Measurements from ENCODE around the gene LIPE. TPM values are rescaled to one million over a fixed set of nuclear protein-coding genes. Genes with fewer than 3 reads are reported as not detected.
"Not testable (repeated sequence)": the region's sequence is repeated elsewhere in the genome, so short reads cannot be mapped to it uniquely, and the experiment has no call there.

The LIPE gene, protein sequence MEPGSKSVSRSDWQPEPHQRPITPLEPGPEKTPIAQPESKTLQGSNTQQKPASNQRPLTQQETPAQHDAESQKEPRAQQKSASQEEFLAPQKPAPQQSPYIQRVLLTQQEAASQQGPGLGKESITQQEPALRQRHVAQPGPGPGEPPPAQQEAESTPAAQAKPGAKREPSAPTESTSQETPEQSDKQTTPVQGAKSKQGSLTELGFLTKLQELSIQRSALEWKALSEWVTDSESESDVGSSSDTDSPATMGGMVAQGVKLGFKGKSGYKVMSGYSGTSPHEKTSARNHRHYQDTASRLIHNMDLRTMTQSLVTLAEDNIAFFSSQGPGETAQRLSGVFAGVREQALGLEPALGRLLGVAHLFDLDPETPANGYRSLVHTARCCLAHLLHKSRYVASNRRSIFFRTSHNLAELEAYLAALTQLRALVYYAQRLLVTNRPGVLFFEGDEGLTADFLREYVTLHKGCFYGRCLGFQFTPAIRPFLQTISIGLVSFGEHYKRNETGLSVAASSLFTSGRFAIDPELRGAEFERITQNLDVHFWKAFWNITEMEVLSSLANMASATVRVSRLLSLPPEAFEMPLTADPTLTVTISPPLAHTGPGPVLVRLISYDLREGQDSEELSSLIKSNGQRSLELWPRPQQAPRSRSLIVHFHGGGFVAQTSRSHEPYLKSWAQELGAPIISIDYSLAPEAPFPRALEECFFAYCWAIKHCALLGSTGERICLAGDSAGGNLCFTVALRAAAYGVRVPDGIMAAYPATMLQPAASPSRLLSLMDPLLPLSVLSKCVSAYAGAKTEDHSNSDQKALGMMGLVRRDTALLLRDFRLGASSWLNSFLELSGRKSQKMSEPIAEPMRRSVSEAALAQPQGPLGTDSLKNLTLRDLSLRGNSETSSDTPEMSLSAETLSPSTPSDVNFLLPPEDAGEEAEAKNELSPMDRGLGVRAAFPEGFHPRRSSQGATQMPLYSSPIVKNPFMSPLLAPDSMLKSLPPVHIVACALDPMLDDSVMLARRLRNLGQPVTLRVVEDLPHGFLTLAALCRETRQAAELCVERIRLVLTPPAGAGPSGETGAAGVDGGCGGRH
- 10 to 100 TPM; 27.6 to 28.8 TPM for total RNA-seq

- ChIA-PET CTCF (interaction anchor here (1.4 to 2.9 kb wide), 2 partner anchors 10 to 11 kb away, joined by 3 to 10 read pairs; no protein-coding TSS in a partner anchor), POLR2A (no interaction called here)
These were observed at the start of gene LIPE for GRCh38 chr19:42427313-42427712. LIPE (minus strand) TSS chr19:42427388; CDS start chr19:42427149, 239 bp downstream.

GRCh38 chr19:42475366-42475765 is 48.2 kb upstream of the LIPE start:
- ChIA-PET CTCF (interaction anchor here (0.7 to 1.4 kb wide), 2 partner anchors 54 to 121 kb away, joined by 3 to 6 read pairs; no protein-coding TSS in a partner anchor), POLR2A (no interaction called here)

GRCh38 chr19:42474743-42475142 is 47.6 kb upstream of the LIPE start:
- CTCF ChIA-PET: interaction anchor here (1.4 kb wide), 1 partner anchor 54 kb away, joined by 6 read pairs; no protein-coding TSS in a partner anchor
- POLR2A ChIA-PET: no interaction called here

- CTCF ChIA-PET: interaction anchor here (0.7 to 1.5 kb wide), 2 partner anchors 24 to 55 kb away, joined by 3 to 5 read pairs; partner anchors contain the start of gene CEACAM1
- POLR2A ChIA-PET: no interaction called here
These were observed 46.5 kb upstream of the LIPE start for GRCh38 chr19:42473686-42474085.

- CTCF ChIA-PET: interaction anchor here (0.7 to 1.5 kb wide), 2 partner anchors 22 to 56 kb away, joined by 3 to 5 read pairs; partner anchors contain the start of gene CEACAM1
- POLR2A ChIA-PET: no interaction called here
These were observed 45.4 kb upstream of the LIPE start for GRCh38 chr19:42472402-42473147.

DNA sequence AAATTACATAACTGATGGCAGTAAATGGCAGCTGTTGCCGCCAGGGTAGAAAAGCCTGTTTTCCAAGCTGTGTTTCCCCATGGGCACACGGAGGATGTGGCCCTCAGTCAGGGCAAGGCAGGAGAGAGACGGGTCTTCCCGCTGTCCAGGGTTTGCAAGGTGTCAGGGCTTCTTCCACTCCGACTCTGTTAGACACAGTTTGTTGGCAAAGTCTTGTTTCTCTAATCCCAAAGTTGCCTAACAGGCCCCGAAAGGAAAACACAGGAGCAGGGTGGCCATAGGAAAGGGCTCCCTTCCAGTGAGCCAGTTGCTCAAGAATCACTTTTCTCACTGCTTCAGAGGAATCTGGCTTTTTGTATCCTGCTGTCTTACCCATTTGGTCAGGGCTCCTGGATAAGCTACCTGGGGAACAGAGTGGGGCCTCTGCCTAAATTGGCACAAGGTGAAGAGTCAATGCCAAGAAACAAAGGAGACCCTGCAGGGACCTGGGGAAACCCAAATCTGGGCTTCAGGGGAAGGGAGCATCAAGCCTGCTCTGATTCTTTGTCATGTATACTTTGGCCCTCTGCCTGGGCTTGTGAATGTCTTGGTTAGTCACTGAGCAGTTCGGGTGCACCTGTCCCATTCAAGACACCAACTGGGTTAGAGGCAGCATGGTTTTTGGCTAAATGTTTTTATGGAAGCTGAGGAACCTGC is 44.5 kb upstream of the LIPE start:
- POLR2A ChIA-PET: no interaction called here
- CTCF ChIA-PET: interaction anchor here (1.5 kb wide), 1 partner anchor 22 kb away, joined by 5 read pairs; no protein-coding TSS in a partner anchor

GRCh38 chr19:42469311-42470235 is 42.4 kb upstream of the LIPE start:
- ChIA-PET POLR2A (interaction anchor here (0.6 kb wide), 1 partner anchor 36 kb away, joined by 3 read pairs; no protein-coding TSS in a partner anchor), CTCF (interaction anchor here (0.6 to 2.1 kb wide), 2 partner anchors 59 to 1454 kb away, joined by 4 to 6 read pairs; no protein-coding TSS in a partner anchor)

DNA sequence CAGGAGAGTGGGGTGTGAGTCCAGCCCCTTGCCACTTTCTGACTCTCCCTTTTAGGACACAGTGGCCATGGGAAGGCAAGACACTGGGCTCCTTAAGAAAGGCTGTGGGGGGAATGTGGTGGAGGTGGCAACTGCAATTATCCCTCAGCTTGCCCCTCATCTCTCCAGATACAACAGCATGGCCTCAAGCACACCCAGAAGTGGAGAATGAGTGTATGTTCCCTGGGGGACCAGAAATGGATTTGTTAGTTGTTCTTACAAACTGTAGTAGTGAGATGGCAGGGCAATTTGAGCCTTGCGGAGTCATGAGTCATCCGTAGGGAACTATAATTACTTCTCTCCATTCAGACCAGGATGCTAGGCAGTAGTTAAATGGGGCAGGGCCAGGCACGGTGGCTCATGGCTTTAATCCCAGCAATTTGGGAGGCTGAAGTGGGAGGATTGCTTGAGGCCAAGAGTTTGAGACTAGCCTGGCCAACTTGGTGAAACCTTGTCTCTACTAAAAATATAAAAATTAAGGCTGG is 41.1 kb upstream of the LIPE start:
- POLR2A ChIA-PET: no interaction called here

GRCh38 chr19:42467183-42467760 is 40.1 kb upstream of the LIPE start:
- CTCF ChIA-PET: interaction anchor here (0.9 to 1.3 kb wide), 2 partner anchors 12 to 29 kb away, joined by 3 read pairs; no protein-coding TSS in a partner anchor
- POLR2A ChIA-PET: no interaction called here

More for the DNA sequence above, 41.1 kb upstream of the LIPE start:
- CTCF ChIA-PET: interaction anchor here (0.7 kb wide), 1 partner anchor 715 kb away, joined by 3 read pairs; no protein-coding TSS in a partner anchor

- ChIA-PET CTCF (interaction anchor here (0.9 to 1.7 kb wide), 3 partner anchors 11 to 28 kb away, joined by 3 to 7 read pairs (median 3); no protein-coding TSS in a partner anchor), POLR2A (no interaction called here)
These were observed 39.5 kb upstream of the LIPE start for GRCh38 chr19:42466521-42467182.

DNA sequence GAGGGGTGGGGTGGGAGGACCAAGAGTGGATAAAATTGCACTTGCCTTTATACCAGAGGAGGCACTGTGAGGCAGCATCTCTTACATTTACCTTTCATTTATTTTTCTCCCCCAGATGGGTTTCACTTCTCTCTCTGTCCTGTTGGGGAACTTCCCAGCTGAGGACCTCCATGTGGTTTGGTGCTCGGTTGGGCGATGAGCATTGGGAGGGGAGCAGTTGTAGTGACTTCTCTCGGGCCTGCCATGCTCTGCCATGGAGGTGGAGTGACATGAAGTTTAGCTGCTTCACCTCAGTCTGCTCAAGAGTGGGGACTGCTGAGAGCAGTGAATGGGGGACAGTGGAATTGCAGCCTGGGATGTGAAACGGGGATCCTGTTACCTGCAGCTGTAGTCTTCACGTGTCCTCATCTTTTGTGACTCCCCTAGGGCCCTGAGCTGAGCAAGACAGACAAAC is 38.7 kb upstream of the LIPE start:
- CTCF ChIA-PET: interaction anchor here (1.3 to 1.7 kb wide), 2 partner anchors 14 to 27 kb away, joined by 3 to 7 read pairs; no protein-coding TSS in a partner anchor
- POLR2A ChIA-PET: no interaction called here

DNA sequence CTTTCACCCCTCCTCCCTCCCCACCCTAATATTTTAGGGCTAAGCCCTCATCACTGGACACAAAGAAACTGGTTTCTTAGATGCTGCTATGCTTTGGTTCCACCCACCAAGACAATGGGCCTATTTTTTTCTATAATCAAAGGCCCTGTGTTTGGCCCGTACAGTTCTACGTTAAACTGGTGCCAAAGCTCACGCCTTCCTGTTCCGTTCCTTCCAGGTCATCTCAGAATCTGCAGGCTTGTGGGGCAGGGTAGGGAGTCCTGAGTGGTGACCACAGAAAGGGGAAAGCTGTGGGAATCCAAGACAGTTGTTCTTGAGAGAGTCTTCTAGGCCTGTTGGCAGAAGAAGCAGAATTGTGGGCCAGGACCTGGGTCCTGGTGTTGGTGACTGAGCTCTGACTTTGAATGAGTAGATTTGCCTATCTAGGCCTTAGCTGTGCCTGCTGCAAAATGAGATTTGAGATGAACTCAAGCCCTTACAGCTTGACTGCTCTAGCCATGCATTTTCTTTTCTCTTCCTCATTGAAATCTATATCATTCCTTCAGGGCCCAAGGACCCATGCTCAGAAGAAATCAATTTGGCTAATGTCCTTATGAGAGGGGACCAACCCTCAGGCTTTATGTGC is 34.6 kb upstream of the LIPE start:
- CTCF ChIA-PET: interaction anchor here (0.6 to 1.8 kb wide), 3 partner anchors 10 to 1292 kb away, joined by 3 to 4 read pairs (median 4); no protein-coding TSS in a partner anchor
- POLR2A ChIA-PET: no interaction called here

GRCh38 chr19:42461231-42461630 is 34.0 kb upstream of the LIPE start:
- POLR2A ChIA-PET: not testable (repeated sequence)
- CTCF ChIA-PET: interaction anchor here (0.6 to 1.8 kb wide), 2 partner anchors 10 to 1292 kb away, joined by 4 read pairs; no protein-coding TSS in a partner anchor

DNA sequence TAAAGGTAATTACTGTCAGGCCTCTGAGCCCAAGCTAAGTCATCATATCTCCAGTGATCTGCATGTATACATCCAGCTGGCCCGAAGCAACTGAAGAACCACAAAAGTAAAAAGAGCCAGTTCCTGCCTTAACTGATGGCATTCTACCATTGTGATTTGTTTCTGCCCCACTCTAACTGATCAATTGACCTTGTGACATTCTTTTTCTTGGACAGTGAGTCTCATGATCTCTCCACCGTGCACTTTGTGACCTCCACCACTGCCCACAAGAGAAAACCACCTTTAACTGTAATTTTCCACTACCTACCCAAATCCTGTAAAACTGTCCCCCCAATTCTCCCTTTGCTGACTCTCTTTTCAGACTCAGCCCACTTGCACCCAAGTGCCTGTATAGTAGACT is 32.7 kb upstream of the LIPE start:
- ChIA-PET POLR2A (no interaction called here), CTCF (no interaction called here)

- POLR2A ChIA-PET: no interaction called here
- CTCF ChIA-PET: interaction anchor here (0.6 to 2.0 kb wide), 5 partner anchors 11 to 73 kb away, joined by 3 to 6 read pairs (median 3); partner anchors contain the start of gene CEACAM1
These were observed 28.5 kb upstream of the LIPE start for GRCh38 chr19:42455621-42456081.

All from activated CD8-positive, alpha-beta memory T cell treated with anti-CD3 and anti-CD28 coated beads for 36 hours (primary cell).